Right renal pelvis (tissue), 4 donors: ENCODE results near the gene ACOT11. TPM values are rescaled to one million over a fixed set of nuclear protein-coding genes. Genes with fewer than 3 reads are reported as not detected.
"Not testable (repeated sequence)": the region's sequence is repeated elsewhere in the genome, so short reads cannot be mapped to it uniquely, and the experiment has no call there.

ENCODE experiments used
- DNase-seq, 4 donors: peaks; one replicate each; pipeline ENCODE4 v3.0.0-alpha.2; 2013; ENCODE audit warnings: low read depth in 4 of 4, low spot score in 3 of 4, missing footprints in 1 of 4
- polyA plus RNA-seq, 4 donors: library from polyadenylated mRNA; unstranded; fragments of 120-200 nt; gene quantifications; one replicate each; pipeline ENCODE4 v1.2.1, GENCODE V29; 2013; ENCODE audit not compliant: insufficient read length in 4 of 4

The ACOT11 gene
- 10 to 100 TPM in 2 of 4 donors, 1 to 10 TPM in 2; 9.0 to 14.1 (median 10.3) TPM for polyA plus RNA-seq

- DNase-seq, result peak; percentile 53 to 82 (median 73)
Observed at GRCh38 chr1:54547601-54548388, at the start of gene ACOT11. Gene ACOT11 (plus strand): TSS chr1:54548228. CDS start chr1:54548310, 82 bp downstream.

- DNase-seq, result no peak
Observed at GRCh38 chr1:54498383-54499096, 49.5 kb upstream of the ACOT11 start.

- DNase-seq, result no peak
Observed at GRCh38 chr1:54499097-54499359, 49.0 kb upstream of the ACOT11 start.

- peak in 1 of 4 donors; percentile 53 for DNase-seq
Observed at GRCh38 chr1:54499360-54500106, 48.5 kb upstream of the ACOT11 start.

GRCh38 chr1:54500107-54500431, 48.0 kb upstream of the ACOT11 start:
- DNase-seq, result no peak

- no peak for DNase-seq
Observed at GRCh38 chr1:54501849-54502248, 46.2 kb upstream of the ACOT11 start.

- no peak for DNase-seq
Observed at GRCh38 chr1:54502342-54502741, 45.7 kb upstream of the ACOT11 start.

GRCh38 chr1:54506594-54506993, 41.4 kb upstream of the ACOT11 start:
- DNase-seq, result no peak

- no peak for DNase-seq
Observed at GRCh38 chr1:54507033-54507870, 40.8 kb upstream of the ACOT11 start.

- DNase-seq, result no peak
Observed at GRCh38 chr1:54510715-54511270, 37.2 kb upstream of the ACOT11 start.

GRCh38 chr1:54513921-54514580, 34.0 kb upstream of the ACOT11 start:
- DNase-seq, result not testable (repeated sequence)

- DNase-seq, result no peak
Observed at GRCh38 chr1:54516249-54516920, 31.6 kb upstream of the ACOT11 start.

- no peak for DNase-seq
Observed at GRCh38 chr1:54517496-54517895, 30.5 kb upstream of the ACOT11 start.

- no peak for DNase-seq
Observed at GRCh38 chr1:54518489-54518888, 29.5 kb upstream of the ACOT11 start.

- no peak for DNase-seq
Observed at GRCh38 chr1:54519709-54520108, 28.3 kb upstream of the ACOT11 start.

GRCh38 chr1:54520631-54521321, 27.3 kb upstream of the ACOT11 start:
- no peak for DNase-seq

- DNase-seq, result not testable (repeated sequence)
Observed at GRCh38 chr1:54526565-54526964, 21.5 kb upstream of the ACOT11 start.

GRCh38 chr1:54528613-54529012, 19.4 kb upstream of the ACOT11 start:
- DNase-seq, result no peak

- no peak for DNase-seq
Observed at GRCh38 chr1:54532033-54532432, 16.0 kb upstream of the ACOT11 start.
